Stimulated activated CD4-positive, alpha-beta T cell treated with anti-CD3 and anti-CD28 coated beads, TNF-alpha, amount 100 ng/mL, for 48 hours (primary cell): ENCODE data around the gene SLC34A3.
"Not testable (repeated sequence)": the region's sequence is repeated elsewhere in the genome, so short reads cannot be mapped to it uniquely, and the experiment has no call there.

ENCODE experiments used
- DNase-seq, 3 donors: peaks; one replicate each; pipeline ENCODE4 v3.0.0-alpha.2; 2020; ENCODE audit warnings: low read depth in 3 of 3

Gene SLC34A3

GRCh38 chr9:137228968-137229896, 1.5 kb upstream of the SLC34A3 start:
- no peak for DNase-seq

- DNase-seq, result no peak
These were observed 597 bp upstream of the SLC34A3 start for GRCh38 chr9:137229903-137230704.

GRCh38 chr9:137231372-137232039, 805 bp downstream of the SLC34A3 start:
- no peak for DNase-seq

GRCh38 chr9:137232101-137232500, 1.4 kb downstream of the SLC34A3 start:
- no peak for DNase-seq

- DNase-seq, result no peak
These were observed 1.8 kb downstream of the SLC34A3 start for GRCh38 chr9:137232510-137232909.

- no peak for DNase-seq
These were observed 2.7 kb downstream of the SLC34A3 start for GRCh38 chr9:137233143-137233980.

- DNase-seq, result no peak
These were observed 3.5 kb downstream of the SLC34A3 start for GRCh38 chr9:137234055-137234697.

- no peak for DNase-seq
These were observed 4.2 kb downstream of the SLC34A3 start for GRCh38 chr9:137234758-137235423.

GRCh38 chr9:137235424-137236237, 4.9 kb downstream of the SLC34A3 start:
- no peak for DNase-seq

GRCh38 chr9:137236238-137236935, 5.7 kb downstream of the SLC34A3 start:
- peak; percentile 78 to 91 (median 81) for DNase-seq

GRCh38 chr9:137236936-137237421, 6.3 kb downstream of the SLC34A3 start:
- DNase-seq, result no peak

- no peak for DNase-seq
These were observed 7.3 kb downstream of the SLC34A3 start for GRCh38 chr9:137237759-137238726.

GRCh38 chr9:137239541-137240200, 9.0 kb downstream of the SLC34A3 start:
- not testable (repeated sequence) for DNase-seq

GRCh38 chr9:137240318-137240840, 9.7 kb downstream of the SLC34A3 start:
- peak in 2 of 3 donors; percentile 49 to 61 for DNase-seq

- peak; percentile 92 to 99 (median 92) for DNase-seq
These were observed 10.3 kb downstream of the SLC34A3 start, which contains the start of gene TUBB4B for GRCh38 chr9:137240841-137241489. Gene TUBB4B (plus strand): TSS chr9:137241287. CDS start chr9:137241361, 74 bp downstream.
